ENCODE results near the gene RAD9A.

Gene RAD9A

GRCh38 chr11:67371911-67372320 lies 19.9 kb upstream of the RAD9A start:
- H3K4me3 ChIP-seq (ENCODE audit: low read depth, low read length): no peak overlapping the region; the same call in 1 of the 2 replicates
- no peak for DNase-seq (ENCODE audit: low read depth)
- TF ChIP-seq CTCF (IDR thresholded peaks at IDR 0.05; ENCODE audit: control insufficient read depth, extremely low read depth, insufficient read depth): no peak

- peak overlapping the region; percentile 49 for H3K4me3 ChIP-seq (ENCODE audit: low read depth, low read length)
- no peak for TF ChIP-seq CTCF (IDR thresholded peaks at IDR 0.05; ENCODE audit: control insufficient read depth, extremely low read depth, insufficient read depth)
- DNase-seq (ENCODE audit: low read depth): no peak
Observed at GRCh38 chr11:67372321-67372992, 19.3 kb upstream of the RAD9A start.

- TF ChIP-seq CTCF (IDR thresholded peaks at IDR 0.05; ENCODE audit: control insufficient read depth, extremely low read depth, insufficient read depth): no peak
- DNase-seq (ENCODE audit: low read depth): no peak
- peak within 1 kb of the TSS; percentile 49 for H3K4me3 ChIP-seq (ENCODE audit: low read depth, low read length)
Observed at GRCh38 chr11:67372993-67373647, 18.7 kb upstream of the RAD9A start, which contains the start of gene CLCF1. Gene CLCF1 (minus strand): TSS chr11:67373598. CDS start chr11:67373539, 59 bp downstream.

GRCh38 chr11:67373648-67374570 lies 17.9 kb upstream of the RAD9A start:
- TF ChIP-seq CTCF (IDR thresholded peaks at IDR 0.05; ENCODE audit: control insufficient read depth, extremely low read depth, insufficient read depth): no peak
- no peak for DNase-seq (ENCODE audit: low read depth)

GRCh38 chr11:67374571-67375281 lies 17.1 kb upstream of the RAD9A start:
- no peak for DNase-seq (ENCODE audit: low read depth)
- no peak overlapping the region for H3K4me3 ChIP-seq (ENCODE audit: low read depth, low read length)
- TF ChIP-seq CTCF (IDR thresholded peaks at IDR 0.05; ENCODE audit: control insufficient read depth, extremely low read depth, insufficient read depth): no peak

More at GRCh38 chr11:67373648-67374570, 17.9 kb upstream of the RAD9A start:
- H3K4me3 ChIP-seq (ENCODE audit: low read depth, low read length): no peak overlapping the region

- DNase-seq (ENCODE audit: low read depth): no peak
- TF ChIP-seq CTCF (IDR thresholded peaks at IDR 0.05; ENCODE audit: control insufficient read depth, extremely low read depth, insufficient read depth): no peak
- no peak overlapping the region for H3K4me3 ChIP-seq (ENCODE audit: low read depth, low read length)
Observed at GRCh38 chr11:67375320-67376055, 16.3 kb upstream of the RAD9A start.

All from LNCaP clone FGC (cell line).